Measurements from ENCODE around the gene CCNG2. TPM values are rescaled to one million over a fixed set of nuclear protein-coding genes. Genes with fewer than 3 reads are reported as not detected.

Gene CCNG2
- total and polyA plus RNA-seq, 9 of the 15 experiments (the other 6 are each of a cell fraction or from before 2014, with no cell fraction given): 0.49 to 6.6 (median 2.9) TPM

GRCh38 chr4:77215107-77215506 lies 58.1 kb downstream of the CCNG2 start:
- Histone ChIP-seq H4K20me1 (replicated peaks; ENCODE audit: control insufficient read depth, insufficient read depth, low read length) (no peaks in the 10 kb centered on the region; the same call in 1 of the 2 replicates), H3K27me3 (ENCODE audit: control insufficient read depth in 2 of 2, insufficient read depth in 2 of 2, low read length in 2 of 2) (peaks cover 2 to 4% of the 10 kb centered on the region in 2 experiments; a peak in 3 of 5 replicates), H3K9me1 (ENCODE audit: control insufficient read depth, insufficient read depth, low read length) (no peaks in the 10 kb centered on the region), H2AFZ (ENCODE audit: low read depth, low read length) (no peak overlapping the region), H3K4me1 (replicated peaks in 1 of 2; ENCODE audit: control insufficient read depth in 2 of 2, insufficient read depth in 2 of 2, low read length in 2 of 2) (no peaks in the 10 kb centered on the region), H3K9me3 (replicated peaks; ENCODE audit: control insufficient read depth, insufficient read depth, low read depth, low read length) (no peaks in the 10 kb centered on the region), H3K27ac (ENCODE audit: extremely low read depth, low read depth, low read length) (no peak overlapping the region), H3K9ac (ENCODE audit: insufficient read depth in 1 of 2, low read depth in 2 of 2, low read length in 2 of 2) (no peak overlapping the region), H3K4me3 (no peak overlapping the region), H3K79me2 (ENCODE audit: control insufficient read depth, insufficient read depth, low read length) (no peaks in the 10 kb centered on the region), H3K36me3 (ENCODE audit: control insufficient read depth, insufficient read depth, low read length) (no peaks in the 10 kb centered on the region), H3K4me2 (ENCODE audit: insufficient read depth, low read length) (no peak overlapping the region)
- BruUV-seq (replicated peaks): no TSS peak
- intact Hi-C loops (cut with micrococcal nuclease): no loop called here
- ChIA-PET CTCF (ENCODE audit: low intra/inter-chr PET ratio) (no interaction called here), POLR2A (interaction anchor here (1.4 kb wide), 1 partner anchor 26 kb away, joined by 3 read pairs; no protein-coding TSS in a partner anchor)
- TF ChIP-seq ATF3 (IDR thresholded peaks at IDR 0.05) (no peak), ATF3 (CRISPR knock-in tag; conservative IDR thresholded peaks at IDR 0.05) (no peak), ZFP1 (CRISPR knock-in tag; IDR thresholded peaks at IDR 0.05) (no peak), JUNB (CRISPR knock-in tag; conservative IDR thresholded peaks at IDR 0.05) (no peak), TFAM (CRISPR knock-in tag; conservative IDR thresholded peaks at IDR 0.05) (no peak), ZNF277 (CRISPR knock-in tag; IDR thresholded peaks at IDR 0.05; ENCODE audit: borderline replicate concordance) (no peak), RBM15 (IDR thresholded peaks at IDR 0.05; ENCODE audit: insufficient read depth, low read length) (no peak), PHF20 (IDR thresholded peaks at IDR 0.05; ENCODE audit: partially characterized antibody) (no peak), RBFOX2 (IDR thresholded peaks at IDR 0.05; ENCODE audit: low read depth, low read length) (no peak), NCOA2 (IDR thresholded peaks at IDR 0.05; ENCODE audit: partially characterized antibody in 2 of 2) (no peak), PML (IDR thresholded peaks at IDR 0.05; ENCODE audit: low read length) (no peak), MECOM (CRISPR knock-in tag; IDR thresholded peaks at IDR 0.05) (no peak), YBX1 (IDR thresholded peaks at IDR 0.05) (no peak)
- TF ChIP-seq, protein P1, sequence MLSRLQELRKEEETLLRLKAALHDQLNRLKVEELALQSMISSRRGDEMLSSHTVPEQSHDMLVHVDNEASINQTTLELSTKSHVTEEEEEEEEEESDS (CRISPR knock-in tag; IDR thresholded peaks at IDR 0.05): no peak
- TF ChIP-seq, protein P2, sequence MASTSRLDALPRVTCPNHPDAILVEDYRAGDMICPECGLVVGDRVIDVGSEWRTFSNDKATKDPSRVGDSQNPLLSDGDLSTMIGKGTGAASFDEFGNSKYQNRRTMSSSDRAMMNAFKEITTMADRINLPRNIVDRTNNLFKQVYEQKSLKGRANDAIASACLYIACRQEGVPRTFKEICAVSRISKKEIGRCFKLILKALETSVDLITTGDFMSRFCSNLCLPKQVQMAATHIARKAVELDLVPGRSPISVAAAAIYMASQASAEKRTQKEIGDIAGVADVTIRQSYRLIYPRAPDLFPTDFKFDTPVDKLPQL (IDR thresholded peaks at IDR 0.05; ENCODE audit: extremely low read depth, insufficient read length): no peak
- DNase-seq (ENCODE audit: extremely low read depth in 1 of 4, low spot score in 3 of 4) (no peak), ATAC-seq (no peak), FAIRE-seq (no peak)
- WGBS (ENCODE audit: insufficient coverage, low coverage, missing lambda C conversion rate): 0% methylated on average over 4 of the region's 4 CpGs
- in situ Hi-C loops (cut with MboI): no loop called here
